IPS-20b (cell line): ENCODE measurements around the gene HPCAL1.

ENCODE experiments used
- H3K27ac ChIP-seq: one replicate; pipeline ENCODE4 v1.5.1; 2013; ENCODE audit warnings: low read length
- H3K27me3 ChIP-seq: 2 replicates; pipeline ENCODE4 v1.6.1; 2013; ENCODE audit warnings: mild to moderate bottlenecking, low read length, inconsistent platforms; ENCODE audit not compliant: insufficient read depth
- H3K36me3 ChIP-seq: 2 replicates; pipeline ENCODE4 v1.6.1; 2013; ENCODE audit warnings: low read depth, mild to moderate bottlenecking, inconsistent platforms, low read length, moderate library complexity; ENCODE audit not compliant: insufficient read depth
- H3K4me1 ChIP-seq: 2 replicates; pipeline ENCODE4 v1.6.1; 2013; ENCODE audit warnings: mild to moderate bottlenecking, control low read depth, inconsistent platforms, low read length, moderate library complexity; ENCODE audit not compliant: insufficient read depth
- H3K4me3 ChIP-seq: 2 replicates; pipeline ENCODE4 v1.5.1; 2013; ENCODE audit warnings: mild to moderate bottlenecking, low read length, inconsistent platforms
- H3K9ac ChIP-seq: 2 replicates; pipeline ENCODE4 v1.6.1; 2013; ENCODE audit warnings: low read depth, mild to moderate bottlenecking, inconsistent platforms, low read length, moderate library complexity
- H3K9me3 ChIP-seq: 2 replicates; pipeline ENCODE4 v1.6.1; 2013; ENCODE audit warnings: mild to moderate bottlenecking, low read depth, low read length, inconsistent platforms; ENCODE audit not compliant: insufficient read depth

The HPCAL1 gene

DNA sequence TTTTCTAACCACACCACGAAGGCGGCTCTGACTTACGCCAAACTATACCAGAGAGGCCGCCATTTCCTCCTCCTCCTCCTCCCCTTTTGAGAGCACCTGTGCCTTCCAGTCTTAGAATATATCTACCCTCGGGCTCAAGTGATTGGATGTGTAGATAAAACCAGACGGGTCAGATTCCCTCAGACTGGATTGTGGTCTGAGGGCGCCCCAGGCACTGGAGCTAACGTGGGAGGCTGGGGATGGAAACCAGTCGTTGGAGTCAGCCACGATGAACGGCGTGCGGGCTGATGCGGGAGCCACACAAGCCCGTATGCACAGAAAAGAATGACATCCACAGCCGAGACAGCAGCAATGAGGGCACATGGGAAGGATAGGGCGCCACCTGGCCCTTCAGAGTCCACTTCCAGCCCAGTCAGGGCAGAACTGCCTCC lies 157.7 kb downstream of the HPCAL1 start:
- Histone ChIP-seq H3K9me3 (no peaks in the 10 kb centered on the region), H3K36me3 (no peaks in the 10 kb centered on the region), H3K4me3 (no peak overlapping the region), H3K27ac (no peak overlapping the region), H3K27me3 (no peaks in the 10 kb centered on the region), H3K4me1 (no peaks in the 10 kb centered on the region), H3K9ac (no peak overlapping the region)

- Histone ChIP-seq H3K36me3 (no peaks in the 10 kb centered on the region), H3K27me3 (no peaks in the 10 kb centered on the region), H3K9ac (no peak overlapping the region), H3K4me3 (no peak overlapping the region), H3K4me1 (no peaks in the 10 kb centered on the region), H3K9me3 (no peaks in the 10 kb centered on the region), H3K27ac (no peak overlapping the region)
These were observed 159.7 kb downstream of the HPCAL1 start for GRCh38 chr2:10462178-10463083.

GRCh38 chr2:10465910-10466309 lies 163.2 kb downstream of the HPCAL1 start:
- no peaks in the 10 kb centered on the region for H3K4me1 ChIP-seq
- no peaks in the 10 kb centered on the region for H3K36me3 ChIP-seq
- H3K4me3 ChIP-seq: no peak overlapping the region
- H3K9ac ChIP-seq: no peak overlapping the region
- no peak overlapping the region for H3K27ac ChIP-seq
- H3K27me3 ChIP-seq: no peaks in the 10 kb centered on the region
- H3K9me3 ChIP-seq: no peaks in the 10 kb centered on the region

GRCh38 chr2:10466801-10467200 lies 164.1 kb downstream of the HPCAL1 start:
- H3K9ac ChIP-seq: no peak overlapping the region
- H3K27me3 ChIP-seq: no peaks in the 10 kb centered on the region
- no peaks in the 10 kb centered on the region for H3K36me3 ChIP-seq
- no peaks in the 10 kb centered on the region for H3K4me1 ChIP-seq
- H3K9me3 ChIP-seq: no peaks in the 10 kb centered on the region
- no peak overlapping the region for H3K27ac ChIP-seq
- H3K4me3 ChIP-seq: no peak overlapping the region

DNA sequence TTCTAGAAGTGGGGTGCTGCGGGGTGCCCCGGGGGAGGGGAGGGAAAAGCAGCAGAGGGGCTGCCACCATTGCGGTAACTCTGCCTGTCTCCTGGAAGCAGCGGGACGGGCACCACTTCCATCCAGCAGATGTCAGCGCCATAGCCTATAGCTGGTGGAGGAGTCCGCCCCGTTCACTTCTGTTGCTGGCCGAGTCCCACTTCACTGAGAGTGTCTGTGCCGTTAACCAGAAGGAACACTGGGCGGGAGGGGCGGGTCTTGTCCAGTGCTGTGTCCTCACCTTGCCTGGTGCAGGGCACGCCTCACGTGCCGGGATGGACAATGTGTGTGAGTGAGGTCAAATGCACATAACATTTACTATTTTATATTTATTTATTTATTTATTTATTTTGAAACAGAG lies 164.7 kb downstream of the HPCAL1 start:
- Histone ChIP-seq H3K27ac (no peak overlapping the region), H3K27me3 (no peaks in the 10 kb centered on the region), H3K9me3 (no peaks in the 10 kb centered on the region), H3K4me3 (no peak overlapping the region), H3K4me1 (no peaks in the 10 kb centered on the region), H3K36me3 (no peaks in the 10 kb centered on the region), H3K9ac (no peak overlapping the region)

- Histone ChIP-seq H3K4me3 (no peak overlapping the region), H3K4me1 (no peaks in the 10 kb centered on the region), H3K9ac (no peak overlapping the region), H3K36me3 (no peaks in the 10 kb centered on the region), H3K27ac (no peak overlapping the region), H3K27me3 (no peaks in the 10 kb centered on the region), H3K9me3 (no peaks in the 10 kb centered on the region)
These were observed 166.6 kb downstream of the HPCAL1 start for GRCh38 chr2:10469301-10469700.

- Histone ChIP-seq H3K27me3 (no peaks in the 10 kb centered on the region), H3K36me3 (no peaks in the 10 kb centered on the region), H3K4me1 (no peaks in the 10 kb centered on the region), H3K27ac (no peak overlapping the region), H3K9ac (no peak overlapping the region), H3K9me3 (no peaks in the 10 kb centered on the region), H3K4me3 (no peak overlapping the region)
These were observed 167.4 kb downstream of the HPCAL1 start for GRCh38 chr2:10469955-10470608.

GRCh38 chr2:10471046-10471571 lies 168.4 kb downstream of the HPCAL1 start:
- Histone ChIP-seq H3K4me3 (no peak overlapping the region), H3K4me1 (no peaks in the 10 kb centered on the region), H3K27me3 (no peaks in the 10 kb centered on the region), H3K36me3 (no peaks in the 10 kb centered on the region), H3K9me3 (no peaks in the 10 kb centered on the region), H3K27ac (no peak overlapping the region), H3K9ac (no peak overlapping the region)

DNA sequence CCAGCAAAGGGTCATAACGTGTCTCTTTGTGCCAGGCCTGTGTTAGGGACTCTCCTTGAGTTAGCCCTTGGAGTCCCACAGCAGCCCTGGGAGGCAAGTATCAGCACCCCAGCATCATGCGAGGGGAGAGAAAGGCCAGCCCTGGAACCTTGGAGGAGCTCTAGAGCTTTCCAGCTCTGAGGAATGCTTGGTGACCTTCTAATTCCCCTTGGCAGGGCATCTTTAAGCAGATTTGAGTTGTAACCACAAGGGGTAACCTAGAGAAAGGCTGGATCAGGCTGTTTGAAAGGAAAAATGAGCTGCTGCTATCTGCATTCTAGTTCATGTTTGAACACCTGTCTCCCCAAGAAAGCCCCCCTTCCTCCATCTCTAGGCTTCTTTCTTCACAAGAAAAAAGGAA lies 169.3 kb downstream of the HPCAL1 start:
- H3K36me3 ChIP-seq: no peaks in the 10 kb centered on the region
- H3K27ac ChIP-seq: no peak overlapping the region
- H3K27me3 ChIP-seq: no peaks in the 10 kb centered on the region
- no peak overlapping the region for H3K4me3 ChIP-seq
- H3K9me3 ChIP-seq: no peaks in the 10 kb centered on the region
- no peaks in the 10 kb centered on the region for H3K4me1 ChIP-seq
- no peak overlapping the region for H3K9ac ChIP-seq

DNA sequence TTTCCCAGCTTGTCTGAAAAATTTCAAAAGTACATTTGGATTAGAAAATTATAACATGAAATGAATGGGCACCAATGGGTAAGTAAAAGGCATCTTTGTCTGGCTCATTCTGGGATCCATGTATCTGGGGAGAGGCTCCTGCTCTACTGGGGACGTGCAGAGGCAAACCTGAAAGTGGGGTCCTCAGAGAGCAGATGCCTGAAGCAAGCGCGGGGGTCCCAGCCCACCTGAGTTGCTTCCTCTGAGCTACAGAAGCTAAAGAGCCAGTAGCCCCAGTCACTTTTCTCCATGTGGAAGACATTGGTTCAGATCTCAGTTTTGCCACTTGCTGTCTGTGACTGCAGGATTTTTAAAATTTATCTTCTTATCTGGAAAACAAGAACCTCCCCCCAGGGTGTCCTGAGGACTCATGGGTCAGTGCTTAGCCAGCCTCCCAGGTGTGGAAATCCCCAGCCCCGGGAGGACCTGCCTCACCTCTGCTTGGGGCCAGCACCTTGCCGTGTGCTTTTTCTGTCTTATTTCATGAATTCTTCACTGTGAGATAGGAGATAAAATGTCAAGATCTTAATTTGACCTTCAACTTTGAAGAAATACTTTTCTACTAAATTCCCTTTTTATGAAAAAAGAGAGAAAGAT lies 170.5 kb downstream of the HPCAL1 start:
- no peaks in the 10 kb centered on the region; the same call in 1 of the 2 replicates for H3K4me1 ChIP-seq

DNA sequence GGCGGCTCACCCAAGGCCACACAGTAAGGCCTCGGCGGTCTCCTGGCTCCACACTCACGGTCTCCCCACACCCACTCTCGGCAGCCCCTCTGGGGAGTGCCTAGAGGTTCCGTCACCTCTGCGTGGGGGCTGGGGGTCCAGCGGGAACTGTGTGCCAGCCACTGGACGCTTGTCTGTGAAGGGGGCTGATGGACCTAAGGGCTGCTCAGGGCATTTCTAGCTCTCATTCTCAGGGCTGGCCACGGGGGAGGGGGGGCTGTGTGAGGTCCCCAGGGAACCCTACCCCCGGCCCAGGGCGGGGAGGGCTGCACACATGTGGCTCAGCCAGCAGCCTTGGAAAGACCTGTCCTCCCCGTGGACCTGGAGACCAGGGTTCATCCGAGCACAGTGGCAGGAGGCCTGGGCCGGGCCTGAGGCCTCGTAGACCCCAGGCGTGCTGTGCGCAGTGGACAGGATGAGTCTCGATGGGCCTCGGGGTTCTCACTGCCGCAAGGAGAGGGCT lies 172.6 kb downstream of the HPCAL1 start:
- no peaks in the 10 kb centered on the region; the same call in 1 of the 2 replicates for H3K4me1 ChIP-seq
- H3K9me3 ChIP-seq: no peaks in the 10 kb centered on the region
- no peaks in the 10 kb centered on the region for H3K36me3 ChIP-seq
- no peak overlapping the region for H3K9ac ChIP-seq
- H3K4me3 ChIP-seq: no peak overlapping the region
- H3K27ac ChIP-seq: no peak overlapping the region
- H3K27me3 ChIP-seq: no peaks in the 10 kb centered on the region

More for the DNA sequence above, 170.5 kb downstream of the HPCAL1 start:
- H3K27me3 ChIP-seq: no peaks in the 10 kb centered on the region
- no peaks in the 10 kb centered on the region for H3K36me3 ChIP-seq
- H3K4me3 ChIP-seq: no peak overlapping the region
- no peaks in the 10 kb centered on the region for H3K9me3 ChIP-seq
- H3K9ac ChIP-seq: no peak overlapping the region
- H3K27ac ChIP-seq: no peak overlapping the region
